Neural cell (in vitro differentiated cells): ENCODE measurements around the gene SETD2. TPM values are rescaled to one million over a fixed set of nuclear protein-coding genes. Genes with fewer than 3 reads are reported as not detected.

ENCODE experiments used
- H2AFZ ChIP-seq: fragments of 200-600, 300-800 bp; sonication (generic), shearing (Covaris generic); 2 replicates; pipeline ENCODE4 v1.6.0; 2014; ENCODE audit warnings: low read depth, mild to moderate bottlenecking, antibody characterized with exemption, low read length, moderate library complexity
- H3F3A ChIP-seq: fragments of 200-600 bp; shearing (Covaris generic); 2 replicates; pipeline ENCODE4 v1.6.1; 2016; ENCODE audit warnings: mild to moderate bottlenecking, moderate library complexity, mixed read lengths, antibody characterized with exemption, low read length; ENCODE audit not compliant: insufficient read depth, poor library complexity, severe bottlenecking
- H3K27ac ChIP-seq: fragments of 200-600, 300-800 bp; sonication (generic), shearing (Covaris generic); 2 replicates; pipeline ENCODE4 v1.5.1; 2014; ENCODE audit warnings: mild to moderate bottlenecking, low read length, moderate library complexity
- H3K27me3 ChIP-seq: fragments of 300-800, 200-600 bp; sonication (generic), shearing (Covaris generic); 2 replicates; pipeline ENCODE4 v1.6.0; 2014; ENCODE audit warnings: mild to moderate bottlenecking, low read depth, low read length, moderate library complexity; ENCODE audit not compliant: insufficient read depth
- H3K36me3 ChIP-seq: fragments of 300-800, 200-600 bp; sonication (generic), shearing (Covaris generic); 2 replicates; pipeline ENCODE4 v1.5.1; 2014; ENCODE audit warnings: mild to moderate bottlenecking, antibody characterized with exemption, low read length, moderate library complexity; ENCODE audit not compliant: insufficient read depth
- H3K4me2 ChIP-seq: fragments of 300-800, 200-600 bp; sonication (generic), shearing (Covaris generic); 2 replicates; pipeline ENCODE4 v1.6.0; 2014; ENCODE audit warnings: mild to moderate bottlenecking, low read length
- H3K4me3 ChIP-seq: fragments of 300-800, 200-600 bp; sonication (generic), shearing (Covaris generic); 2 replicates; pipeline ENCODE4 v1.5.1; 2014; ENCODE audit warnings: mild to moderate bottlenecking, low read length, moderate library complexity
- H3K79me2 ChIP-seq: fragments of 200-600 bp; shearing (Covaris generic); replicated peaks from 2 replicates; pipeline ENCODE4 v1.6.0; 2014; ENCODE audit warnings: mild to moderate bottlenecking, low read length, moderate library complexity; ENCODE audit not compliant: insufficient read depth
- H3K9ac ChIP-seq: fragments of 300-800, 200-600 bp; sonication (generic), shearing (Covaris generic); 2 replicates; pipeline ENCODE4 v1.6.1; 2016; ENCODE audit warnings: mild to moderate bottlenecking, low read length, mixed read lengths
- H3K9me2 ChIP-seq: fragments of 200-600 bp; shearing (Covaris generic); 2 replicates; pipeline ENCODE4 v1.6.1; 2016; ENCODE audit warnings: mild to moderate bottlenecking, low read length, mixed read lengths; ENCODE audit not compliant: insufficient read depth
- H3K9me3 ChIP-seq: fragments of 200-600, 300-800 bp; sonication (generic), shearing (Covaris generic); 2 replicates; pipeline ENCODE4 v1.6.1; 2016; ENCODE audit warnings: mild to moderate bottlenecking, mixed run types, low read length, moderate library complexity, mixed read lengths
- H4K20me1 ChIP-seq: fragments of 200-600 bp; shearing (Covaris generic); 2 replicates; pipeline ENCODE4 v1.6.1; 2016; ENCODE audit warnings: mild to moderate bottlenecking, mixed run types; ENCODE audit not compliant: insufficient read depth
- CTCF ChIP-seq: fragments of 450-650 bp; IDR thresholded peaks from 2 replicates; pipeline ENCODE4 v1.5.1; 2014; ENCODE audit warnings: antibody characterized with exemption, mild to moderate bottlenecking, moderate library complexity; ENCODE audit not compliant: poor library complexity, severe bottlenecking
- EP300 ChIP-seq: fragments of 450-650 bp; conservative IDR thresholded peaks from 2 replicates; pipeline ENCODE4 v1.6.1; 2014; ENCODE audit warnings: antibody characterized with exemption, mild to moderate bottlenecking, moderate library complexity; ENCODE audit not compliant: poor library complexity, severe bottlenecking
- EZH2 ChIP-seq: fragments of 200-600, 300-800 bp; shearing (Covaris generic), sonication (generic); IDR thresholded peaks from 2 replicates; pipeline ENCODE4 v1.6.1; 2014; ENCODE audit warnings: antibody characterized with exemption, low read length, borderline replicate concordance, mild to moderate bottlenecking; ENCODE audit not compliant: insufficient read depth, poor library complexity, severe bottlenecking
- MXI1 ChIP-seq: fragments of 450-650 bp; conservative IDR thresholded peaks from 2 replicates; pipeline ENCODE4 v1.6.1; 2014; ENCODE audit warnings: antibody characterized with exemption, mild to moderate bottlenecking; ENCODE audit not compliant: poor library complexity, severe bottlenecking
- POLR2AphosphoS5 ChIP-seq: IDR thresholded peaks from 2 replicates; pipeline ENCODE4 v1.6.1; 2012
- RAD21 ChIP-seq: fragments of 450-650 bp; conservative IDR thresholded peaks from 2 replicates; pipeline ENCODE4 v1.6.1; 2014; ENCODE audit warnings: antibody characterized with exemption, mild to moderate bottlenecking, moderate library complexity
- SMC3 ChIP-seq: fragments of 450-650 bp; conservative IDR thresholded peaks from 2 replicates; pipeline ENCODE4 v1.6.1; 2014; ENCODE audit warnings: antibody characterized with exemption, mild to moderate bottlenecking, moderate library complexity; ENCODE audit not compliant: poor library complexity
- TAF1 ChIP-seq: IDR thresholded peaks from 2 replicates; pipeline ENCODE4 v1.6.1; 2012; ENCODE audit warnings: low read depth
- polyA plus RNA-seq: library from polyadenylated mRNA; depleted of rRNA; stranded (reverse); fragments of >200 nt; gene quantifications from 2 replicates; pipeline ENCODE4 v1.2.3, GENCODE V29; 2014
- TF ChIP-seq, protein P1 (sequence below): IDR thresholded peaks from 2 replicates; pipeline ENCODE4 v1.6.1; 2012; ENCODE audit warnings: borderline replicate concordance

The SETD2 gene
- polyA plus RNA-seq, 1 donor from 2014 or later: 18.4 TPM

- no peak overlapping the region for H3K27ac ChIP-seq
- H3K36me3 ChIP-seq: no peaks in the 10 kb centered on the region
- TF ChIP-seq EZH2 (no peak), CTCF (no peak), POLR2AphosphoS5 (no peak), EP300 (no peak), RAD21 (no peak), TAF1 (no peak), SMC3 (no peak), MXI1 (no peak)
- TF ChIP-seq, protein P1, sequence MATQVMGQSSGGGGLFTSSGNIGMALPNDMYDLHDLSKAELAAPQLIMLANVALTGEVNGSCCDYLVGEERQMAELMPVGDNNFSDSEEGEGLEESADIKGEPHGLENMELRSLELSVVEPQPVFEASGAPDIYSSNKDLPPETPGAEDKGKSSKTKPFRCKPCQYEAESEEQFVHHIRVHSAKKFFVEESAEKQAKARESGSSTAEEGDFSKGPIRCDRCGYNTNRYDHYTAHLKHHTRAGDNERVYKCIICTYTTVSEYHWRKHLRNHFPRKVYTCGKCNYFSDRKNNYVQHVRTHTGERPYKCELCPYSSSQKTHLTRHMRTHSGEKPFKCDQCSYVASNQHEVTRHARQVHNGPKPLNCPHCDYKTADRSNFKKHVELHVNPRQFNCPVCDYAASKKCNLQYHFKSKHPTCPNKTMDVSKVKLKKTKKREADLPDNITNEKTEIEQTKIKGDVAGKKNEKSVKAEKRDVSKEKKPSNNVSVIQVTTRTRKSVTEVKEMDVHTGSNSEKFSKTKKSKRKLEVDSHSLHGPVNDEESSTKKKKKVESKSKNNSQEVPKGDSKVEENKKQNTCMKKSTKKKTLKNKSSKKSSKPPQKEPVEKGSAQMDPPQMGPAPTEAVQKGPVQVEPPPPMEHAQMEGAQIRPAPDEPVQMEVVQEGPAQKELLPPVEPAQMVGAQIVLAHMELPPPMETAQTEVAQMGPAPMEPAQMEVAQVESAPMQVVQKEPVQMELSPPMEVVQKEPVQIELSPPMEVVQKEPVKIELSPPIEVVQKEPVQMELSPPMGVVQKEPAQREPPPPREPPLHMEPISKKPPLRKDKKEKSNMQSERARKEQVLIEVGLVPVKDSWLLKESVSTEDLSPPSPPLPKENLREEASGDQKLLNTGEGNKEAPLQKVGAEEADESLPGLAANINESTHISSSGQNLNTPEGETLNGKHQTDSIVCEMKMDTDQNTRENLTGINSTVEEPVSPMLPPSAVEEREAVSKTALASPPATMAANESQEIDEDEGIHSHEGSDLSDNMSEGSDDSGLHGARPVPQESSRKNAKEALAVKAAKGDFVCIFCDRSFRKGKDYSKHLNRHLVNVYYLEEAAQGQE: no peak
- no peaks in the 10 kb centered on the region for H3F3A ChIP-seq
- H3K9ac ChIP-seq: no peak overlapping the region
- H3K9me3 ChIP-seq: no peaks in the 10 kb centered on the region
- no peaks in the 10 kb centered on the region for H4K20me1 ChIP-seq
- no peaks in the 10 kb centered on the region for H3K79me2 ChIP-seq
- no peak overlapping the region for H3K4me2 ChIP-seq
- H3K27me3 ChIP-seq: no peaks in the 10 kb centered on the region
- no peaks in the 10 kb centered on the region for H3K9me2 ChIP-seq
- H2AFZ ChIP-seq: no peak overlapping the region
- no peak overlapping the region for H3K4me3 ChIP-seq
Measured at GRCh38 chr3:47012342-47013230, 151.3 kb downstream of the SETD2 start.

DNA sequence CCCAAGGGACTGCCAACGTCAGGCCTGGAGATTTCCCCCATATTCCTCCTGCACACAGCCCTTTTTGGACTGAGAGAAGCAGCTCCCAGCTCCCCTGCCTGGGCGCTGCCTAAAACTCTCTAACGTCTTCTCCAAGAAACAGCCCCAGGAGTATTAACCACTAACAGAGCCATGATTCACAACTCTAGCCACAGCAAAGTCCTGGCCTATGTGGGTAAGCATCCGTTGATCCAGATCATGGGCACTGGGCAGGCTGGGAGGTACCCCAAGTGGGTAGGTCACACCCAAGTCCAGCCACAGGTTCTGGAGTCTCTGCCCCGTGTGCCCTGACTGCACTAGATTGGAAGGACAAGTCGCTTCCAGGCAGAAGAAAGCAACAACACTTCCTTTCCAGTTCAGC is 152.5 kb downstream of the SETD2 start:
- TF ChIP-seq SMC3 (no peak), CTCF (no peak), RAD21 (no peak), POLR2AphosphoS5 (no peak), TAF1 (no peak), EP300 (no peak), MXI1 (no peak), EZH2 (no peak)
- TF ChIP-seq, protein P1: no peak
- Histone ChIP-seq H3K4me3 (no peak overlapping the region), H2AFZ (no peak overlapping the region)

More for the DNA sequence above, 152.5 kb downstream of the SETD2 start:
- Histone ChIP-seq H3K27me3 (no peaks in the 10 kb centered on the region), H3K9me2 (no peaks in the 10 kb centered on the region), H4K20me1 (no peaks in the 10 kb centered on the region), H3K36me3 (no peaks in the 10 kb centered on the region), H3K27ac (no peak overlapping the region), H3K4me2 (no peak overlapping the region), H3K9me3 (no peaks in the 10 kb centered on the region), H3F3A (no peaks in the 10 kb centered on the region), H3K79me2 (no peaks in the 10 kb centered on the region), H3K9ac (no peak overlapping the region)
